HG03378 (cell line): ENCODE data around the gene RBM47.

Experiments
- ATAC-seq: cut with Tn5 transposase; IDR thresholded peaks from one replicate; pipeline ENCODE4 v1.9.1; 2021; ENCODE audit warnings: mild to moderate bottlenecking, moderate library complexity; ENCODE audit not compliant: unreplicated experiment

The RBM47 gene

GRCh38 chr4:40592034-40592433, 37.6 kb downstream of the RBM47 start:
- no peak for ATAC-seq

- ATAC-seq: no peak
Measured at GRCh38 chr4:40587826-40588225, 41.8 kb downstream of the RBM47 start.

GRCh38 chr4:40587351-40587750, 42.3 kb downstream of the RBM47 start:
- no peak for ATAC-seq

- no peak for ATAC-seq
Measured at GRCh38 chr4:40586729-40587128, 42.9 kb downstream of the RBM47 start.

- no peak for ATAC-seq
Measured at GRCh38 chr4:40586034-40586433, 43.6 kb downstream of the RBM47 start.

- ATAC-seq: no peak
Measured at GRCh38 chr4:40585201-40585799, 44.4 kb downstream of the RBM47 start.

GRCh38 chr4:40584517-40585141, 45.0 kb downstream of the RBM47 start:
- no peak for ATAC-seq

GRCh38 chr4:40583850-40584439, 45.7 kb downstream of the RBM47 start:
- ATAC-seq: no peak

- no peak for ATAC-seq
Measured at GRCh38 chr4:40582413-40582812, 47.3 kb downstream of the RBM47 start.

- ATAC-seq: no peak
Measured at GRCh38 chr4:40581254-40582140, 48.2 kb downstream of the RBM47 start.

- no peak for ATAC-seq
Measured at GRCh38 chr4:40579983-40580382, 49.7 kb downstream of the RBM47 start.

- no peak for ATAC-seq
Measured at GRCh38 chr4:40577588-40578253, 51.9 kb downstream of the RBM47 start.

- ATAC-seq: peak; percentile 66
Measured at GRCh38 chr4:40576651-40577480, 52.8 kb downstream of the RBM47 start.

- no peak for ATAC-seq
Measured at GRCh38 chr4:40575846-40576245, 53.8 kb downstream of the RBM47 start.

GRCh38 chr4:40573593-40574311, 55.9 kb downstream of the RBM47 start:
- ATAC-seq: no peak

GRCh38 chr4:40572692-40573310, 56.9 kb downstream of the RBM47 start:
- ATAC-seq: no peak

- ATAC-seq: no peak
Measured at GRCh38 chr4:40571208-40571607, 58.5 kb downstream of the RBM47 start.

GRCh38 chr4:40570348-40571077, 59.2 kb downstream of the RBM47 start:
- no peak for ATAC-seq
